ENCODE measurements around the gene SYCE1. TPM values are rescaled to one million over a fixed set of nuclear protein-coding genes. Genes with fewer than 3 reads are reported as not detected.

The SYCE1 gene
- total and polyA plus RNA-seq, 2 of the 4 experiments (the other 2 are of a cell fraction), result not detected

- H3K9ac ChIP-seq (ENCODE audit: low read depth, low read length), result no peak overlapping the region
- no peak overlapping the region for H3K18ac ChIP-seq (ENCODE audit: low read depth, low read length)
- H2AFZ ChIP-seq (replicated peaks; ENCODE audit: low read length, poor library complexity), result no peak overlapping the region
- ATAC-seq (ENCODE audit: low read depth) (no peak), DNase-seq (no peak)
- H3K4ac ChIP-seq (ENCODE audit: low read depth, low read length), result no peak overlapping the region
- ChIA-PET POLR2A (ENCODE audit: unreplicated experiment) (no interaction called here), CTCF (no interaction called here)
- H3K27ac ChIP-seq (ENCODE audit: insufficient read depth, low read length), result no peak overlapping the region
- no peak for TF ChIP-seq RAD21 (IDR thresholded peaks at IDR 0.05; ENCODE audit: low read length)
- no peak for TF ChIP-seq FOS (IDR thresholded peaks at IDR 0.05; ENCODE audit: low read depth, low read length)
- TF ChIP-seq CTCF (conservative IDR thresholded peaks at IDR 0.05; ENCODE audit: low read depth, low read length), result no peak
- no peak for TF ChIP-seq MXI1 (IDR thresholded peaks at IDR 0.05; ENCODE audit: borderline replicate concordance, low read depth, low read length)
- no peak for TF ChIP-seq CEBPB (IDR thresholded peaks at IDR 0.05; ENCODE audit: low read depth, low read length)
- no peak for TF ChIP-seq SMC3 (IDR thresholded peaks at IDR 0.05; ENCODE audit: low read depth, low read length)
- no peak for TF ChIP-seq RFX5 (IDR thresholded peaks at IDR 0.05; ENCODE audit: low read depth, low read length)
- no peak for TF ChIP-seq BHLHE40 (IDR thresholded peaks at IDR 0.05; ENCODE audit: low read depth, low read length)
- no peak for TF ChIP-seq CHD1 (IDR thresholded peaks at IDR 0.05; ENCODE audit: low read depth, low read length)
- dilution Hi-C loops (cut with HindIII; ENCODE audit: low sequenced_read_pairs, unreplicated experiment), result no loop called here
- intact Hi-C loops (cut with micrococcal nuclease), result no loop called here
- H3K36me3 ChIP-seq (ENCODE audit: control insufficient read depth, insufficient read depth, low read length), result no peaks in the 10 kb centered on the region
- no peak overlapping the region for H3K4me3 ChIP-seq (ENCODE audit: insufficient read depth, low read depth, low read length)
- H2BK120ac ChIP-seq (ENCODE audit: low read depth, low read length), result no peak overlapping the region
- H3K4me1 ChIP-seq (ENCODE audit: control insufficient read depth, insufficient read depth, low read length), result no peaks in the 10 kb centered on the region
- no peak overlapping the region for H3K14ac ChIP-seq (replicated peaks; ENCODE audit: low read depth, low read length)
- no peak overlapping the region for H2BK20ac ChIP-seq (ENCODE audit: low read depth, low read length)
- no TSS peak for BruUV-seq (replicated peaks)
- H2BK15ac ChIP-seq (ENCODE audit: low read depth, low read length), result no peak overlapping the region
- H4K5ac ChIP-seq (ENCODE audit: low read depth, low read length), result no peak overlapping the region
- H4K91ac ChIP-seq (ENCODE audit: insufficient read depth, low read depth, low read length), result no peak overlapping the region
- H3K9me3 ChIP-seq (ENCODE audit: control insufficient read depth, insufficient read depth, low read length), result no peaks in the 10 kb centered on the region
- in situ Hi-C loops (cut with MboI; ENCODE audit: low sequenced_read_pairs), result no loop called here
- H2AK5ac ChIP-seq (ENCODE audit: low read depth, low read length), result no peak overlapping the region
- H4K20me1 ChIP-seq (ENCODE audit: insufficient read depth, low read length), result no peaks in the 10 kb centered on the region
- no peak overlapping the region for H3K56ac ChIP-seq (ENCODE audit: extremely low read depth, insufficient read depth, low read length)
- H3K79me1 ChIP-seq (ENCODE audit: low read depth in 1 of 2, low read length in 2 of 2), result no peaks in the 10 kb centered on the region
- H3K23ac ChIP-seq (ENCODE audit: low read depth, low read length), result no peak overlapping the region
- no peak overlapping the region for H2BK5ac ChIP-seq (ENCODE audit: low read depth, low read length, poor library complexity, severe bottlenecking)
- no peaks in the 10 kb centered on the region for H3K27me3 ChIP-seq (ENCODE audit: control insufficient read depth, insufficient read depth, low read length)
- H4K8ac ChIP-seq (ENCODE audit: low read depth in 2 of 2, low read length in 2 of 2), result no peak overlapping the region
- no CpG with 5 or more reads among the region's 4 CpGs for WGBS, 2 experiments (ENCODE audit: extremely low coverage in 2 of 2, insufficient read length in 1 of 2)
- H2AK9ac ChIP-seq (replicated peaks; ENCODE audit: low read depth, low read length, poor library complexity), result no peak overlapping the region
- no peak overlapping the region for H3K4me2 ChIP-seq (ENCODE audit: low read depth, low read length)
- no peaks in the 10 kb centered on the region for H3K9me1 ChIP-seq (ENCODE audit: insufficient read depth, low read length)
Measured at GRCh38 chr10:133511907-133512528, 53.4 kb downstream of the SYCE1 start.
